SU-DHL-6 (cell line): ENCODE measurements around the gene ITPK1.

Experiments
- H2AFZ ChIP-seq: fragments of 200-600 bp; sonication (generic); 2 replicates; pipeline ENCODE4 v1.6.1; 2014; ENCODE audit warnings: low read depth, mild to moderate bottlenecking, moderate library complexity, mixed read lengths, antibody characterized with exemption, low read length; ENCODE audit not compliant: severe bottlenecking
- H3F3A ChIP-seq: fragments of 200-600 bp; shearing (Covaris generic); 2 replicates; pipeline ENCODE4 v1.6.0; 2016; ENCODE audit warnings: antibody characterized with exemption, mild to moderate bottlenecking; ENCODE audit not compliant: insufficient read depth
- H3K27ac ChIP-seq: fragments of 200-600 bp; sonication (generic); 2 replicates; pipeline ENCODE4 v1.5.1; 2016; ENCODE audit warnings: low read depth, mild to moderate bottlenecking, low read length, moderate library complexity, mixed read lengths
- H3K27me3 ChIP-seq: fragments of 200-600 bp; sonication (generic), shearing (Covaris generic); 2 replicates; pipeline ENCODE4 v1.6.0; 2014; ENCODE audit warnings: mild to moderate bottlenecking, low read length
- H3K36me3 ChIP-seq: fragments of 200-600 bp; sonication (generic); 2 replicates; pipeline ENCODE4 v1.6.1; 2014; ENCODE audit warnings: mild to moderate bottlenecking, low read length, mixed read lengths
- H3K4me2 ChIP-seq: fragments of 300-600, 200-600 bp; shearing (Covaris generic), sonication (generic); 2 replicates; pipeline ENCODE4 v1.6.0; 2014; ENCODE audit warnings: low read length, low read depth, mild to moderate bottlenecking; ENCODE audit not compliant: poor library complexity, severe bottlenecking
- H3K4me3 ChIP-seq: fragments of 200-600 bp; sonication (generic); 2 replicates; pipeline ENCODE4 v1.5.1; 2014; ENCODE audit warnings: antibody characterized with exemption, low read length, mild to moderate bottlenecking, mixed read lengths; ENCODE audit not compliant: insufficient read depth, poor library complexity, severe bottlenecking
- H3K79me2 ChIP-seq: fragments of 200-600 bp; sonication (generic); 2 replicates; pipeline ENCODE4 v1.6.1; 2014; ENCODE audit warnings: mild to moderate bottlenecking, low read length, moderate library complexity; ENCODE audit not compliant: insufficient read depth
- H3K9ac ChIP-seq: fragments of 200-600 bp; sonication (generic); 2 replicates; pipeline ENCODE4 v1.7.0; 2014; ENCODE audit warnings: mild to moderate bottlenecking, low read length
- H3K9me2 ChIP-seq: fragments of 200-600 bp; sonication (generic); replicated peaks from 2 replicates; pipeline ENCODE4 v1.6.1; 2014; ENCODE audit warnings: low read length; ENCODE audit not compliant: insufficient read depth
- H3K9me3 ChIP-seq: fragments of 200-600 bp; sonication (generic); 2 replicates; pipeline ENCODE4 v1.6.1; 2014; ENCODE audit warnings: low read length, mixed read lengths; ENCODE audit not compliant: insufficient read depth
- H4K20me1 ChIP-seq: fragments of 200-600 bp; sonication (generic); 2 replicates; pipeline ENCODE4 v1.6.1; 2014; ENCODE audit warnings: low read depth, mild to moderate bottlenecking, antibody characterized with exemption, low read length, moderate library complexity, mixed read lengths
- EZH2phosphoT487 ChIP-seq: fragments of 200-600 bp; sonication (generic), shearing (Covaris generic); conservative IDR thresholded peaks from 2 replicates; pipeline ENCODE4 v1.6.1; 2018; ENCODE audit warnings: mild to moderate bottlenecking, antibody characterized with exemption, low read length, moderate library complexity, mixed read lengths
- TF ChIP-seq, protein P1 (sequence below): fragments of 200-600 bp; sonication (generic); IDR thresholded peaks from one replicate; pipeline ENCODE4 v1.5.1; 2017; ENCODE audit warnings: antibody characterized with exemption, mild to moderate bottlenecking, low read length, moderate library complexity; ENCODE audit not compliant: insufficient read depth, poor library complexity, severe bottlenecking

The ITPK1 gene

DNA sequence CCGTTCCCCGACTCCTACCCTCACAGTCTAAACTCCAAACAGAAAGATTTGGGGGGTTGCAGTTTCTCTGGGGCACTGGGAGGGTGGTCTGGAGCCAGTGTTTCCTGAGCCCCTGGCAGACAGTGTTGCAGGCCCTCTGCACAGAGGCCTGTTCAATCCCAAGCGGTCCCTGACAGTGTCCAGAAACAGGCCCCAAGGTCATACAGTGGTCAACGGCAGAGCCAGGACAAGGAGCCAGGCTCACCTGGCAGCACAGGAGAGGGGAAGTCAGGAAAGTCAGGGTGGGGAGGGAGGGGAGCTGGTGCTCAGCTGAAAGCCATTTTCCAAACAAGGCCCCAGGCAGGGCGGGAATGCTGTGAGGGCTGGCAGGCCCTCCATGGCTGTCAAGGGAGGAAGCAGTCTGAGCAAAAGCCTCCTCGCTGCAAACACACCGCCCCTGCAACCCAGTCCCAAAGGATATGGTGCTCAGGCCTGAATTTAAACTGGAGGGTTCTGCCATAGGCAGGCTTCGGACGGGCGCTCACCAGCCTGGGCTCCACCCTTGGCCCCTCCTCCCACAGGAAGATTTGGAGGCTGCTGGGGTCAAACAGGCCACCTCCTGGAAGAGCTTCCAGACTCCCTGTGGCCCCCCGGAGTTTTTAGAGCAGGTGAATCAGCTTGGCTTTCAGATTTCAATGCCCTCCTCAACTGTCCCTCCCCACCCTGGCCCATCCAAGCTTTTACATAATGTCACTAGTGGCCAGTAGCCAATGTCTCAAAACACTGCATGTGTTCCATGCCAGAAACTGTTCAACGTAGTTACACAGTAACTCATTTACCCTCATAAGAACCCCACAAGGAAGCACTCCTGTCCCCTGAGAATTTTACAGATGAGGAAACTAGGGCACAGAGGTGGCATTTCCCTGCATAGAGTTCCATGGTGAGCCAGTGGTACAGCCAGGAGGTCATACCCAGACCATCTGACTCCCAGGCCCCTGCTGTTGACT lies 151.3 kb downstream of the ITPK1 start:
- Histone ChIP-seq H3K9me3 (no peaks in the 10 kb centered on the region), H3K9me2 (no peaks in the 10 kb centered on the region), H3K79me2 (no peaks in the 10 kb centered on the region), H3K4me2 (no peak overlapping the region), H3K4me3 (no peak overlapping the region), H4K20me1 (no peaks in the 10 kb centered on the region), H3K9ac (no peak overlapping the region), H3F3A (no peaks in the 10 kb centered on the region), H3K27me3 (no peaks in the 10 kb centered on the region), H3K36me3 (no peaks in the 10 kb centered on the region), H2AFZ (no peak overlapping the region), H3K27ac (no peak overlapping the region)
- TF ChIP-seq, protein P1, sequence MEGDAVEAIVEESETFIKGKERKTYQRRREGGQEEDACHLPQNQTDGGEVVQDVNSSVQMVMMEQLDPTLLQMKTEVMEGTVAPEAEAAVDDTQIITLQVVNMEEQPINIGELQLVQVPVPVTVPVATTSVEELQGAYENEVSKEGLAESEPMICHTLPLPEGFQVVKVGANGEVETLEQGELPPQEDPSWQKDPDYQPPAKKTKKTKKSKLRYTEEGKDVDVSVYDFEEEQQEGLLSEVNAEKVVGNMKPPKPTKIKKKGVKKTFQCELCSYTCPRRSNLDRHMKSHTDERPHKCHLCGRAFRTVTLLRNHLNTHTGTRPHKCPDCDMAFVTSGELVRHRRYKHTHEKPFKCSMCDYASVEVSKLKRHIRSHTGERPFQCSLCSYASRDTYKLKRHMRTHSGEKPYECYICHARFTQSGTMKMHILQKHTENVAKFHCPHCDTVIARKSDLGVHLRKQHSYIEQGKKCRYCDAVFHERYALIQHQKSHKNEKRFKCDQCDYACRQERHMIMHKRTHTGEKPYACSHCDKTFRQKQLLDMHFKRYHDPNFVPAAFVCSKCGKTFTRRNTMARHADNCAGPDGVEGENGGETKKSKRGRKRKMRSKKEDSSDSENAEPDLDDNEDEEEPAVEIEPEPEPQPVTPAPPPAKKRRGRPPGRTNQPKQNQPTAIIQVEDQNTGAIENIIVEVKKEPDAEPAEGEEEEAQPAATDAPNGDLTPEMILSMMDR = no peak
- TF ChIP-seq EZH2phosphoT487 = no peak

DNA sequence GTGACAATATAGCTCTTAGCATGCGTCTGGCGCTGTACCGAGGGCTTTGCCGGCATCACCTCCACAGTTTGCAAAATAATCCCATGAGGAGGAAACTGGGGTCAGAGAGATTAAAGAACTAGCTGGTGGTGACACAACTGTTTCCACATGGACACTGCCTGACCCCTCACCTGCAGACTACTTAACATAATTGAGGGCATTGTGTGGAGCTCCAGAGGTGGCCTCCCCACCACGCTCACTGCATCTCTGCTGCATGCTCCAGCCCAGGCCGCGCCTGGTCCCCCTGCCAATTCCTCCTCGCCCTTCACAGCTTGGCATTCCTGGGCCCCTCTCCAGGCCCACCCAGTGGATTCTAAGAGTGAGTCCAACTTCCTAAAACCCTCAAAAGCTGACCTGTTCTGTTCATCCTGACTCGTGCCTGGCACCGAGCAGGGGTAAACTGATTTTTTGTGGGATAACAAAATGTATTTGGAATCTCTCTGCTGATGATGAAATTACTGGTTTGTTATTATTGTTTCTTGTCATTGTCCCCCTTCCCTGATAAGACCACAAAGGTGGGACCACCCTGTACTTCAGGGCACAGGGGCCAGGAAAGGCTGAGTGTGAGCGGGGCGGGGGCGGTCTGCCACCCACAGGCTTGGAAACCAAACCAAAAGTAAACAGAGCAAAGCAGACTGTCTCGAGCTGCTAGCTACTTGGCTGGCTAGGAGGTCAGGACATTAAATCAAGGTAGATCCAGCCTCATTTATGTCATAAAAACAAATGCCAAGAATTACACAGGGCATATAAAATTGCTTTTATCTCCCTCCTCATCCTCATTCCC lies 152.2 kb downstream of the ITPK1 start:
- Histone ChIP-seq H3K4me3 (no peak overlapping the region), H3K9me3 (no peaks in the 10 kb centered on the region), H3K9ac (no peak overlapping the region), H2AFZ (no peak overlapping the region), H3K9me2 (no peaks in the 10 kb centered on the region), H3F3A (no peaks in the 10 kb centered on the region), H3K4me2 (no peak overlapping the region), H3K79me2 (no peaks in the 10 kb centered on the region), H4K20me1 (no peaks in the 10 kb centered on the region), H3K27ac (no peak overlapping the region), H3K27me3 (no peaks in the 10 kb centered on the region), H3K36me3 (no peaks in the 10 kb centered on the region)
- TF ChIP-seq EZH2phosphoT487 = no peak
- TF ChIP-seq, protein P1 = no peak

DNA sequence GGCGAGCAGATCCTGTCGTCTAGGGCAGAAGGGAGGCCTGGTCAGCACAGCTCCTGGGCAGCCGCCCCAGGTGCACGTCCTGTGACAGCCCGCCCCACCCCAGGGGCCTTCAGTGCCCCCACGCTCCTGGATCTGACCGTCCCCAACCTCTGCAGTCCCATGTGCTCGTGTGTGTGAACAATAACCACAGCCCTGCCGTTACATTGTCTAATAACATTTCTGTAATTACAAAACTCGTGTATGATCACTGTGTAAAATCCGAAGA lies 153.0 kb downstream of the ITPK1 start:
- Histone ChIP-seq H3K9me2 (no peaks in the 10 kb centered on the region), H3K4me2 (no peak overlapping the region), H3K9me3 (no peaks in the 10 kb centered on the region), H3K27ac (no peak overlapping the region), H3K4me3 (no peak overlapping the region), H2AFZ (no peak overlapping the region), H4K20me1 (no peaks in the 10 kb centered on the region), H3K9ac (no peak overlapping the region), H3K79me2 (no peaks in the 10 kb centered on the region), H3F3A (no peaks in the 10 kb centered on the region), H3K36me3 (no peaks in the 10 kb centered on the region), H3K27me3 (no peaks in the 10 kb centered on the region)
- TF ChIP-seq EZH2phosphoT487 = no peak
- TF ChIP-seq, protein P1 = no peak
